ENCODE results near the gene RPS27A.

DNA sequence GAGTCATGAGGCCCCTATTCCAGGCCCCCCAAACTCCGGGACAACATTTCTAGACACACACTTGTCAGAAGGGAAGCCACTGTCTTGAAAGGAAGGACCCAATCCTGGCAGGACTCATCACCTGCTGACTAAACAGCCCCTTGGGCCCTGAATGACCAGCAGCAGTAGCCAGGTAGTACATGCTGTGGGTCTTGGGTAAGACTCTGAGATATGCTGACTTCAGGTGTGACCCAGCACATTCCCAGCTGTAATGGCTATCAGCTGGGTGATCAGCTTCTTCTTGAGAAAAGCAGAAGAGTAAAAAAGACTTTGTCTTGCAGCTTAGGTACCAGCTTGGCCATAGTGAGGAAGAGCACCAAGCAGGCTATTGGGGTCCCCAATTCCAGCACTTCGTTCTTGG lies 36.0 kb upstream of the RPS27A start:
- no peak for TF ChIP-seq POLR2A (IDR thresholded peaks at IDR 0.05)
- TF ChIP-seq, protein P1, sequence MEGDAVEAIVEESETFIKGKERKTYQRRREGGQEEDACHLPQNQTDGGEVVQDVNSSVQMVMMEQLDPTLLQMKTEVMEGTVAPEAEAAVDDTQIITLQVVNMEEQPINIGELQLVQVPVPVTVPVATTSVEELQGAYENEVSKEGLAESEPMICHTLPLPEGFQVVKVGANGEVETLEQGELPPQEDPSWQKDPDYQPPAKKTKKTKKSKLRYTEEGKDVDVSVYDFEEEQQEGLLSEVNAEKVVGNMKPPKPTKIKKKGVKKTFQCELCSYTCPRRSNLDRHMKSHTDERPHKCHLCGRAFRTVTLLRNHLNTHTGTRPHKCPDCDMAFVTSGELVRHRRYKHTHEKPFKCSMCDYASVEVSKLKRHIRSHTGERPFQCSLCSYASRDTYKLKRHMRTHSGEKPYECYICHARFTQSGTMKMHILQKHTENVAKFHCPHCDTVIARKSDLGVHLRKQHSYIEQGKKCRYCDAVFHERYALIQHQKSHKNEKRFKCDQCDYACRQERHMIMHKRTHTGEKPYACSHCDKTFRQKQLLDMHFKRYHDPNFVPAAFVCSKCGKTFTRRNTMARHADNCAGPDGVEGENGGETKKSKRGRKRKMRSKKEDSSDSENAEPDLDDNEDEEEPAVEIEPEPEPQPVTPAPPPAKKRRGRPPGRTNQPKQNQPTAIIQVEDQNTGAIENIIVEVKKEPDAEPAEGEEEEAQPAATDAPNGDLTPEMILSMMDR (IDR thresholded peaks at IDR 0.05): no peak
